NCI-H2196 treated with DMSO at 0.1 percent for 48 hours (cell line): ENCODE measurements around the gene ZNF569.
"Not testable (repeated sequence)": the region's sequence is repeated elsewhere in the genome, so short reads cannot be mapped to it uniquely, and the experiment has no call there.

Experiments
- DNase-seq: peaks from one replicate; lab custom pipeline; 2025; ENCODE audit not compliant: unreplicated experiment; lab: John Stamatoyannopoulos, UW

Gene ZNF569

DNA sequence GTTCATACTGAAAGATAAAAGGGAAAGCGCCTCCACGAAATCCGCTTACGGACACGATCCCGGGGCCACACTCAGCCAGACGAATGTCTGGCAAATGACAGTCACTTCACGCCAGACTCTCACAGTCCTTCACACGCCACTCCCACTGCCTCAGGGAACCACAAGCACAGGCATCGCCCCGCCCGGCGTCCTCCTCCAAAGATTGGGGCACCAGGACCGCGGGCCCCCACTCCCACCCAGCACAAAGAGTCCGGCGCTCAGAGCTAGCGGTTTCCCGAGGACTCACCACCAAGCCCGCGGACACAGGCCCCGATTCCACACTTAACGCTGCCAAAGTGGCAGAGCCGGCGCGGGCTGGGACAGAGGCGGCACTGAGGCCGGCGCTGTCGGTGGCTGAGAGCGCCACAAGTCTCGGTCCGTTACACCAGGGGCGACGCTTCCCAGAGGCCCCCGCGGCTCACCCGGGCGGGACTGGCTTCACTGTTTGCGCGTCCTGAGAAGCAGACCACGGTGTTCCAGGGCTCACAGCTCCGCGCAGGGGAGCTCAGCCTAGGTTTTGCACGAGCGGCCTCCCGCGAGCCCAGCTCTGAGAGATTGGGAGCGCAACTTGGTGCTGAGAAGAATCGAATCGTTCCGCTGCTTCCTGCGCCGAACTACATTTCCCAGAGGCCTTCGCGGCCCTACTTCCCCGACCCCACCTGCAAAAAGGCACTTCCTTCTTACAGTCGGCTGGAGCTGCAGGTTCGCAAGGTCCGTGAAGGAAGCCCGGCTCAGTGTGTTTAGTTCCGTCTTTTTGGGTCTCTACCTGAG is at the start of gene ZNF569:
TSS of gene ZNF569 (minus strand) at position 647 of the 810 bp plus-strand sequence. CDS start 22,523 bp downstream, outside the sequence.
- DNase-seq: peak; percentile 93

DNA sequence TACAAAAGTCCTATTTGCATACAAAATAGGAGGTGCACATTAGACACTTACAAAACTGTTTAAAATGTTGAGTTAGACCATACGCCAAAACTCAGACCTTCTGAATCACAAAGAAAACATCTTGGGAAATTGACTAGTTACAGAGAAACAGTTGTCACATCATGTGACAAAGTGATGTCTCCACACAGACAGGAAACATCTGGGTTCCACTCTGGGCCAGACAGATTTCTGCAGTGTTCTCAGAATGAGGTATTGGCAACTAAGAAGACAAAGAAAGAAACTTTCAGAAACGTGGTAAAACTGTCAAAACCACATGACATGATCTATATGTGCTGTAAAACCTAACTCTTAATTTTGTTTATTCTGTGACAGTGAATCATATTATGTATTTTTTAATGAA is 46.2 kb upstream of the ZNF569 start:
- no peak for DNase-seq

DNA sequence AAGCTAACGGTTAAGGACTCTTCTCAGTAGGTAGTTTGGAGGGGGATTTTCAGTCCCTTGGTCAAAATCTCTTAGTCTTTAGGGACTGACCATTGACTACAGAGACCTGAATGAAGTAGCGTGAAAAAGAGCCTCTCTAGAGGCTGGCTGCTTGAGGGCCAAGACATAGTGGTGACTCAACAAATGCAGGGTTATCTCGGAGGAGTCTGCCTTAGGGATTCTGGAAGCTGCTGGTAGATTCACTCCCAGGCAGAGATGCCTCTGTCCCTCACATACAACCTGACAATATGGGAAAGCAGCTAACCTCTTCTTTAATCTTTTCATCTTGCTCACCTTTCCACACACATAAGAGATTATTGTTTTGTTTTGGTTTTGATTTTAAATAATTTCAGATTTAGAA is 44.6 kb upstream of the ZNF569 start:
- DNase-seq: no peak

DNA sequence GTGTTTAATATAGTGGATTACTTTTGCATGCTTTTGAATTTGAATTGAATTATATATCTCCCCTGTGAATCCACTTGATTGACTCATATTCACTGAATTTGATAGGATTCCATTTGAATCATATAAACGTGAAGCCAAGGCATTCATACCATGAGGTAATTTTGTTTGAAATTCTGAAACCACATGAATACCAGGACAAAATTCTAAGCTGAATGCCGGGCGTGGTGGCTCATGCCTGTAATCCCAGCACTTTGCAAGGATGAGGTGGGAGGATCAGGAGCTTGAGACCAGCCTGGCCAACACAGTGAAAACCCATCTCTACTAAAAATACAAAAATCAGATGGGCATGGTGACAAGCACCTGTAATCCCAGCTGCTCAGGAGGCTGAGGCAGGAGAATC is 43.9 kb upstream of the ZNF569 start:
- DNase-seq: no peak

DNA sequence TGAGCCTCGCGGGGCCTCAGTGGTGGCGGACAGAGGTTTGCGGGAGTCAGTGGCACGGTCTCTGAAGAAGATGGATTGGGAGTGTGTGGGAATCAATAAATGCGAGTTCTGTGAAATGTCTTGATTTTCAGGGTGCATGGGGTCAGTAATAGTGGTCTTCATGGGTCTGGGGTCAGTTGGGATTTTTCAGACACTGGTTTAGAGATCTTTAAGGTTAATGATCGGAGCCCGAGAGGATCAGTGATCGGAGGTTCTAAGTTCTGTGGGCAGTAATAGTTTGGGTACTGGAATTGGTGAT is 39.9 kb upstream of the ZNF569 start:
- no peak for DNase-seq

DNA sequence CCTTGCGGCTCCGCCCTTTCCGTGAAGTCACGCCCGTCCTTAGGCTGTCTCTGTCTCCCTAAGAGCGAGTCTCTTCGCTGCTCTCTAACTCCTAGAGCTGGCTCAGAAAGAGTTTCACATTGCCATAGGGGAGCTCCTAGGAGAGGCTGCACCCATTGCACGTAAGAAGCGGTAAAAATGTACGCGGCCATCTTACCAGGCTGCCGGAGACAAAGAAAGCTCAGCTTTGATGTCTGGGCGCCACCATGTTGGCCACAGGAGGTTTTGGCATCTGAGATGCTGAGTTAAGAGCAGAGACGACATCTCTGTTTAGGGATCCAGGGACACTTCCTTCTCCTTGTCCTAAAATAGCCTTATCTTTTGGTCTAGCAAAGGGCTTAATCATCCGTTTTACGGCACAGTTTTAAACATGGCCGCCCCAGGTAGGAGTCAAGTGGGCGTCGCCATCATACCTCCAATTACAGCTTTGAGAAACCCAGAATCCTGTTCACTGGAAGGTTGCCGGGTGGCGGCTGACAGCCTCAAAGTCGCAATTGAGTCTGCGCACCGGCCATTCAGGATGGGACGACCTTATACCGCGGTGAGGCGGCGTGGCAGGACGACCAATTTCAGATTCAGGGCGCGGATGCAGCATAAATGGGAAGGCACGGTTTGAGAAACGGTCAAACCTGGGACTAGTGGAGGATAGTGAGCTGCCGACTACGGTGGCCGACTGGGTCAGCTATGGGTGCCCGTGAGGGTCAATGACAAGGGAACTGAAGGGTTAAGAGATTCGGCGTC is 39.3 kb upstream of the ZNF569 start, which contains the start of gene ZNF793:
TSS of gene ZNF793 (plus strand) at position 553 of the 780 bp plus-strand sequence. CDS start 16,501 bp downstream, outside the sequence.
- DNase-seq: peak; percentile 68

DNA sequence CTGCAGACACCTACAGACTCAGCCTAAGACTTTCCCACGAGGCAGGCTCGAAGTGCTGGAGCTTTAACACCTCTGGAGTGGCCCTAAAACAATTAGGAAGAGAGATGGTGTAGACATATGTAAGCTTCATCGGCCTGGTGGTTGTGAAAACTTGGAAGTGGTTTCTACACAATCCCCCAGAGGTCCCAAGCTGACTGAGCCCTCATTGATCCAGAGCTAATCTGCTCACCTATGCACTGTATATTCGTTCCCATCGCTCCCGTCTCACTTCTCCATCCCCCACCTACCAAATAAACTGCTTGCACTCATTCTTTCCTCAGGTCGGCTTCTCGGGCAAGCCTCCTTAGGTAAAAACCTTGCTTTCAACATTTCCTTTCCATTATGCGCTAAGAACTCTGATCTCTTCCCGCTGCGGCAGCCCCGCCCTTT is 38.7 kb upstream of the ZNF569 start:
- no peak for DNase-seq

DNA sequence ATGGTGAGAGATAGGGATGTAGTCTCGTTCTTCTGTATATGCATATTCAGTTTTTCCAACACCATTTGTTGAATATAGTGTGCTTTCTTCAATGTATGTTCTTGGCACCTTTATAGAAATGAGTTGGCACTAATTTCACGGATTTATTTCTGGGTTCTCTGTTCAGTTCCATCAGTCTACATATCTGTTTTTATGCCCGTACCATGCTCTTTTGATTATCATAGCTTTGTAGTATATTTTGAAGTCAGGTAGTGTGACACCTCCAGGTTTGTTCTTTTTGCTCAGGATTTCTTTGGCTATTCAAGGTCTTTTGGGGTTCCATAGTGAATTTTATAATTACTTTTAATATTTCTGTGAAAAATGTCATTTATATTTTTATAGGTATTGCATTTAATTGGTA is 25.0 kb upstream of the ZNF569 start:
- no peak for DNase-seq

DNA sequence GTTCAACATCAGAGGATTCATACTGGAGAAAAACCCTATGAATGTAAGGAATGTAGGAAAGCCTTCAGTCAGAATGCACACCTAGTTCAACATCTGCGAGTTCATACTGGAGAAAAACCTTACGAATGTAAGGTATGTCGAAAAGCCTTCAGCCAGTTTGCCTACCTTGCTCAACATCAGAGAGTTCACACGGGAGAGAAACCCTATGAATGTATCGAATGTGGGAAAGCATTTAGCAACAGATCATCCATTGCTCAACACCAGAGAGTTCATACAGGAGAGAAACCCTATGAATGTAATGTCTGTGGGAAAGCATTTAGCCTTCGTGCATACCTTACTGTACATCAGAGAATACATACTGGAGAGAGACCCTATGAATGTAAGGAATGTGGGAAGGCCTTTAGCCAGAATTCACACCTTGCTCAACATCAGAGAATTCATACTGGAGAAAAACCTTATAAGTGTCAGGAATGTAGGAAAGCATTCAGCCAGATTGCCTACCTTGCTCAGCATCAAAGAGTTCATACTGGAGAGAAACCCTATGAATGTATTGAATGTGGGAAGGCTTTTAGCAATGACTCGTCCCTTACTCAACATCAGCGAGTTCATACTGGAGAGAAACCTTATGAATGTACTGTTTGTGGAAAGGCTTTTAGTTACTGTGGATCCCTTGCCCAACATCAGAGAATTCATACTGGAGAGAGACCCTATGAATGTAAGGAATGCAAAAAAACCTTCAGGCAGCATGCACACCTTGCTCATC is 17.3 kb upstream of the ZNF569 start:
- DNase-seq: no peak

DNA sequence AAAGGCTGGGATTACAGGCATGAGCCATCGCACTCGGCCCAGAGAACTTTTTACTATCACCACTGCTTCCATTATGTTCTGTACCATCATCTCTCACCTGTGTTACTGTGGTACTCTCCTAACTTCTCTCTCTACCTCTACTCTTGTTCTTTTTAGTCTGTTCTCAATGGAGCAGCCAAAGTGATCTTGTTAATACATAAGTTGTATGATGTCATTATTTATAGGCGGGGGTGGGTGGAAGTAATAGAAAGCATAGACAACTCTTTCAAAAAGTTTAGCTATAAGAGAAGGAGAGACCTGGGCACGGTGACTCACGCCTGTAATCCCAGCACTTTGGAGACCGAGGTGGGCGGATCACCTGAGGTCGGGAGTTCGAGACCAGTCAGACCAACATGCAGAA is 4.9 kb upstream of the ZNF569 start:
- no peak for DNase-seq

DNA sequence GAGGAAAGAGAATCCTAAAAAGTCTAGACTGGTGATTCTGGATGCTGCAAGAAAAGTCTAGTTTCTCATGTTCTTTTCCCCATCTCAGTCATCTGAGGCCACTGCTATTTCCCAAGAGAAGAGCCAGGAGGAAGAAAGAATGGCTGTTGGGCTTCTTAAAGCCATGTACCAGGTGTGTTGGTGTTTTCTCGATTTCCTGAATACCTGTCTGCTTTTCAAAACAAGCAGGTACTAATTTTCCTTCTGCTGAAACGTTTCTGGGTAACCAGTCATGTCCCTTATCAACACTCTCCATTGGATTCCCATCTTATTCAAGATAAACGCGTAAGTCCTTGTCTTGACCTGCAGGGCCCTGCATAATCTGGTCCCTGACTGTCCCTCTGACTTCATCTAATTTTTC is 3.0 kb upstream of the ZNF569 start:
- DNase-seq: no peak

DNA sequence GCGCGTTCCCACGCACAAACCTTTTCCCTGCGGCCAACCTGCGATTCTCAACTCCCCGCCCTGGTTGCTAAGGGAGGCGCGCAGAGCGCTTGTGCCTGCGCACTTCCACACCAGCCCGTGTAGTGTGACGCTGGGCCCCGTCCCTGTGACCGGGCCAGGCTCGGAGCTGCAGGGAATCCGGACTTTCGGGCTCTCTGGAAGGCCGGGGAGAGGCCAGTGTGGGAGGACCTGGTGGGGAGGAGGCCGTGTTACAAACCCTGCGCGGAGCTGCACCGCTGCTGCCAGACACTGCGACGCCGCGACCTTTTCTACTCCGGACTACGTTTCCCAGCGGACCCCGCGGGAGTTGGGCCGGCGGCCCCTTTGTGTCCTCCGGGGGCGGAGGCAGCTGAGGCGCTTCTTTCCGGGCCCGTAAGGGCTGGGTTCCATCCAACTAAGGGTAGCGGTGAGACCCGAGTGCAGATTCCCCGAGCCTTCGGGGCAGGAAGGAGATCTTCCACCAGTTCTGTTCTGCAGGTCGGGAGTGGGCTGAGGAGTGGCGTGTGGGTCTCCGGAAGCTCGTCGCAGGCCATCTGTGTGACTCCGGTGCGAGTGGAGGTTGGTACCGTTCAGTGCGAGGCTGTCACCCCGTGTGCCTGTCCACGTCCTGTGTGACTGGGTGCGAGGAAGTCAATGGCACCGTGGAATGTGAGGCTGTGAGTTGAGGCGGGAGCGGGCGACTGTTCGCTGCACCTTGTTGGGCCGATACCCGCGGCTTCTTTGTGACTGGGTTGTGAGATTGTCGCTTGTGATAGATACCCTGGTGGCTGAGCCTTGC is 1.9 kb upstream of the ZNF569 start, which contains the start of gene ZNF570:
TSS of gene ZNF570 (plus strand) at position 396 of the 817 bp plus-strand sequence. CDS start 999 bp downstream, outside the sequence.
- DNase-seq: peak; percentile 77

DNA sequence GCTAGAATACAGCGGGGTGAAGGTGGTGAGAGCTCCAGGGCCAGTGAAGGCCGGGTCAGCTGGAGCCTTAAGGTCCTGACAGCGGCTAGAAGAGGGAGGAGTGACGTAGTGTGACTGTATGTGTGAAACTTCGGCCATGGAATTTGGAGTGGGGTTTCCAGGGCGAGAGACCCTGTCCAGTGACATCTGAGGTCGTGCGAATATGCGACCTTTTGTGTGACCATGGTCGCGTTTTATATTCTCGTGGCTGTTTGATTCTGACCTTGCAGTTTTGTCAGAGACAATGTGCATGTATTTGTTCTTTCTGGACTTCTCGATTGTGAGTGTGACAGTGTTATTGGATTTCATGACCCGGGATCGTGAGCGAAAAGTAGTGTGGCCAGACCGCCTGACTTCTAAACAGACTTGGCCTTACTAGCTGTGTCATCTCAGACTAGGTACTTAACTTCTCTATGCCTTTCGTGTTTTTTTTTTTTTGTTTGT is 405 bp upstream of the ZNF569 start:
- DNase-seq: no peak

DNA sequence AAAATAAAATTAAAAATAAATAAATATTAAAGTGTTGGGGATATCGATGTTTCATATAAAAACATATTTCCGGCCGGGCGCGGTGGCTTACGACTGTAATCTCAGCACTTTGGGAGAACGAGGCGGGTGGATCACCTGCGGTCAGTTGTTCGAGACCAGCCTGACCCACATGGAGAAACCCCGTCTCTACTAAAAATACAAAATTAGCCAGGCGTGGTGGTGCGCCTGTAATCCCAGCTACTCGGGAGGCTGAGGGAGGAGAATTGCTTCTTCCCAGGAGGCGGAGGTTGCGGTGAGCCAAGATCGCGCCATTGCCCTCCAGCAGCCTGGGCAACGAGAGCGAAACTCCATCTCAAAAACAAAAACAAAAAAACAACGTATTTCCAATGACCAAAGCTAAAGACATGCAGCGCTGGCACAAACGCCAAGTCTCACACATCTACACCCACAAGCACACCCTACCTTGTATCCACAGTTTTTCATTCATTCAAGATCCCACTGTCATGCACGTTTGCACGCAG is 907 bp downstream of the ZNF569 start:
- no peak for DNase-seq

DNA sequence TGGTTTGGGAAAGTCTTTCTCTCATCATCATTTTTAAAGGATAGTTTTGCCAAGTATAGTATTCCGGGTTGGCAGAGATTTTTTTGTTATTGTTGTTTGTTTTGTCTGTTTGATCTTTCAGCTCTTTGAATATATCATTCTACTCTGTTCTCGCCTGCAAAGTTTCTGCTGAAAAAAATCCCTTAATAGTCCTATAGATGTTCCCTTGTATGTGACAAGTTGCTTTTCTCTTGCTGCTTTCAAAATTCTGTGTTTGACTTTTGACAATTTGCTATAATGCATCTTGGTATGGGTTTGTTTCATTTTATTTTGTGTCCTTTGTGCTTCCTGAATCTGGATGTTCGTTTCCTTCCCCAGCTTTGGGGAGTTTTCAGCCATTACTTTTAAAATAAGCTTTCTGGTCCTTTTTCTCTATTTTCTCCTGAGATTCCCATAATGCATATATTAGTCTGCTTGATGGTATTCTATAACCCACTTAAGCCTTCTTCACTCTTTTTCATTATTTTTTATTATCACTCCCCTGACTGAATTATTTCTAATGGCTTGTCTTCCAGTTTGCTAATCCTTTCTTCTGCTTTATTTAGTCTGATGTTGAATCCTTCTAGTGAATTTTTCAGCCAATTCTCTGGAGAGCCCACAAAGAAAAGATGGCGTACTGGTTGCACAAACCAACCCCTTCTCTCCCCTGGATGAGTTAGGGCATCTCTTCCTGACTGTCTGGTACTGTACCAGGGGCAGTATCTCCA is 14.6 kb downstream of the ZNF569 start:
- DNase-seq: no peak

DNA sequence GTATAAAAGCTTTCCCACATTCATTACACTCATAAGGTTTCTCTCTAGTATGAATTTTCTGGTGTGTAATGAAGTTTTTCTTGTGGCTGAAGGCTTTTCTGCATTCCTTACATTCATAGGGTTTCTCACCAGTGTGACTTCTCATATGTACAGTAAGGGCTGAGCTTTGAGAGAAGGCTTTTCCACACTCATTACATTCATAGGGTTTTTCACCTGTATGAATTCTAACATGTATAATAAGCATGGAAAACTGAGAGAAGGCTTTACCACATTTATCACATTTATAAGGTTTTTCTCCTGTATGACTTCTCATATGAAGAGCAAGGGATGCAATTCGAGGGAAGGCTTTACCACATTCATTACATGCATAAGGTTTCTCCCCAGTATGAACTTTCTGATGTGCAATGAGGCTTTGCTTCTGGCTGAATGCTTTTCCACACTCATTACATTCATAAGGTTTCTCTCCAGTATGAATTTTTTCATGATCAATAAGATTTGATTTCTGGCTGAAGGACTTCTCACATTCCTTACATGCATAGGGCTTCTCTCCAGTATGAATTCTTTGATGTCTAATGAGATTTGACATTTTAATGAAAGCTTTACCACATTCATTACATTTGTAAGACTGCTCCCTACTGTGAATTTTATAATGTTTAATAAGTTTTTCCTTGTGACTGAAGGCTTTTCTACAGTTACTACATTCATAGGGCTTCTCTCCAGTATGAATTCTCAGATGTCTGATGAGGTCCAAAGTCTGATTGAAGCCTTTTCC is 53.7 kb downstream of the ZNF569 start:
- DNase-seq: no peak

DNA sequence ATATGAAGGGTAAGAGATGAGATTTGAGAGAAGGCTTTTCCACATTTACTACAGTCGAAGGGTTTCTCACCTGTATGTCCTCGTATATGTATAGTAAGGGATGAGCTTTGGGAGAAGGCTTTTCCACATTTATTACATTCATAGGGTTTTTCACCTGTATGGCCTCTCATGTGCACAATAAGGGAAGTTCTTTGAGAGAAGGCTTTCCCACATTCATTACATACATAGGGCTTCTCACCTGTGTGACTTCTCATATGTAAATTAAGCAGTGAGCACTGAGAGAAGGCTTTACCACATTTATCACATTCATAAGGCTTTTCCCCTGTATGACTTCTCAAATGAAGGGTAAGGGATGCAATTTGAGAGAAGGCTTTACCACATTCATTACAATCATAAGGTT is 54.5 kb downstream of the ZNF569 start:
- no peak for DNase-seq

DNA sequence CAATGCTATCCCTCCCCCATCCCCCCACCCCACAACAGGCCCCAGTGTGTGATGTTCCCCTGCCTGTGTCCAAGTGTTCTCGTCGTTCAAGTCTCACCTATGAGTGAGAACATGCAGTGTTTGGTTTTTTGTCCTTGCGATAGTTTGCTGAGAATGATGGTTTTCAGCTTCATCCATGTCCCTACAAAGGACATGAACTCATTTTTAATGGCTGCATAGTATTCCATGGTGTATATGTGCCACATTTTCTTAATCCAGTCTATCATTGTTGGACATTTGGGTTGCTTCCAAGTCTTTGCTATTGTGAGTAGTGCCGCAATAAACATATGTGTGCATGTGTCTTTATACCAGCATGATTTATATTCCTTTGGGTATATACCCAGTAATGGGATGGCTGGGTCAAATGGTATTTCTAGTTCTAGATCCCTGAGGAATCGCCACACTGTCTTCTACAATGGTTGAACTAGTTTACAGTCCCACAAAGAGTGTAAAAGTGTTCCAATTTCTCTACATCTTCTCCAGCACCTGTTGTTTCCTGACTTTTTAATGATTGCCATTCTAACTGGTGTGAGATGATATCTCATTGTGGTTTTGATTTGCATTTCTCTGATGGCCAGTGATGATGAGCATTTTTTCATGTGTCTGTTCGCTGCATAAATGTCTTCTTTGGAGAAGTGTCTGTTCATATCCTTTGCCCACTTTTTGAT is 61.0 kb downstream of the ZNF569 start:
- DNase-seq: not testable (repeated sequence)
